Measurements from ENCODE around the gene TNS2. TPM values are rescaled to one million over a fixed set of nuclear protein-coding genes. Genes with fewer than 3 reads are reported as not detected.

The TNS2 gene
- total and polyA plus RNA-seq, 10 of the 15 experiments (the other 5 are each of a cell fraction or from before 2014, with no cell fraction given), result 0.03 to 0.72 (median 0.16) TPM; not detected in 4

- BruUV-seq (replicated peaks), result no TSS peak
- H3K27me3 ChIP-seq (replicated peaks in 1 of 2; ENCODE audit: control insufficient read depth in 2 of 2, insufficient read depth in 2 of 2, low read length in 1 of 2), result no peaks in the 10 kb centered on the region
- H3K27ac ChIP-seq (ENCODE audit: control insufficient read depth, insufficient read depth), result no peak overlapping the region
- no peak overlapping the region for H3K9ac ChIP-seq (ENCODE audit: control insufficient read depth, insufficient read depth, low read length)
- H2AFZ ChIP-seq (ENCODE audit: control insufficient read depth, low read depth, low read length), result no peak overlapping the region
- H3K4me2 ChIP-seq (ENCODE audit: control insufficient read depth, insufficient read depth), result no peak overlapping the region
- no peak overlapping the region for H3K4me3 ChIP-seq
- FAIRE-seq, result no peak
- ChIA-PET SMC1A (ENCODE audit: uncharacterized antibody, unreplicated experiment) (interaction anchor here (1.2 kb wide), 1 partner anchor 48 kb away, joined by 3 read pairs; no protein-coding TSS in a partner anchor), POLR2A (interaction anchor here (0.6 to 1.0 kb wide), 4 partner anchors 9 to 269 kb away, joined by 3 to 4 read pairs (median 3); no protein-coding TSS in a partner anchor), CTCF (interaction anchor here (0.9 to 1.5 kb wide), 5 partner anchors 9 to 217 kb away, joined by 3 to 6 read pairs (median 4); partner anchors contain the start of genes ESPL1 and SPRYD3), RAD21 (ENCODE audit: unreplicated experiment) (no interaction called here)
- WGBS (ENCODE audit: insufficient coverage, insufficient replicate concordance, low lambda C conversion rate, missing lambda C conversion rate), result 33% methylated on average over 11 of the region's 11 CpGs
- no peak for DNase-seq (ENCODE audit: low read depth, low spot score)
- no peaks in the 10 kb centered on the region for H3K36me3 ChIP-seq (ENCODE audit: control insufficient read depth in 2 of 2, insufficient read depth in 2 of 2, low read length in 1 of 2)
- no peaks in the 10 kb centered on the region for H3K79me2 ChIP-seq (ENCODE audit: control insufficient read depth, insufficient read depth, low read length)
- no peak for ATAC-seq
- intact Hi-C loops (cut with micrococcal nuclease; ENCODE audit: unreplicated experiment) (loop anchor here (5.0 kb wide), 1 partner anchor 46 kb away; the partner anchor contains the start of gene IGFBP6), in situ Hi-C loops (cut with MboI) (no loop called here)
- peaks cover 21% of the 10 kb centered on the region for H3K4me1 ChIP-seq (ENCODE audit: control insufficient read depth, insufficient read depth, low read length)
- no peaks in the 10 kb centered on the region for H3K9me3 ChIP-seq (replicated peaks; ENCODE audit: control insufficient read depth, insufficient read depth, low read length)
- H4K20me1 ChIP-seq (ENCODE audit: control insufficient read depth, insufficient read depth), result no peaks in the 10 kb centered on the region; the same call in 1 of the 2 replicates
- TF ChIP-seq SIX5 (IDR thresholded peaks at IDR 0.05; ENCODE audit: low read depth, low read length, severe bottlenecking), result no peak
- no peak for TF ChIP-seq SMARCA5 (IDR thresholded peaks at IDR 0.05)
- no peak for TF ChIP-seq TCF12 (IDR thresholded peaks at IDR 0.05; ENCODE audit: low read depth, low read length)
- TF ChIP-seq HDAC2 (IDR thresholded peaks at IDR 0.05), result no peak
- TF ChIP-seq GATAD2B (conservative IDR thresholded peaks at IDR 0.05; ENCODE audit: low read depth), result no peak
- TF ChIP-seq PML (IDR thresholded peaks at IDR 0.05; ENCODE audit: low read length), result no peak
- no peak for TF ChIP-seq ZNF274 (IDR thresholded peaks at IDR 0.05; ENCODE audit: insufficient read depth, insufficient read length)
- TF ChIP-seq CTCF (IDR thresholded peaks at IDR 0.05 in 2 of 3, conservative IDR thresholded peaks at IDR 0.05 in 1 of 3; ENCODE audit: control insufficient read depth in 2 of 3, extremely low read depth in 1 of 3, insufficient read depth in 1 of 3, low read depth in 3 of 3, low read length in 3 of 3), result no peak
- no peak for TF ChIP-seq TBL1XR1 (IDR thresholded peaks at IDR 0.05; ENCODE audit: low read depth, low read length)
- TF ChIP-seq SKIL (IDR thresholded peaks at IDR 0.05; ENCODE audit: low read depth, poor library complexity, severe bottlenecking), result no peak
- no peak for TF ChIP-seq NBN (IDR thresholded peaks at IDR 0.05)
- no peak for TF ChIP-seq MTA2 (IDR thresholded peaks at IDR 0.05; ENCODE audit: low read depth)
- no peak for TF ChIP-seq ZBTB11 (CRISPR knock-in tag; IDR thresholded peaks at IDR 0.05)
- no peak for TF ChIP-seq MEF2A (IDR thresholded peaks at IDR 0.05; ENCODE audit: insufficient read depth, low read depth, low read length)
- TF ChIP-seq HDAC6 (IDR thresholded peaks at IDR 0.05; ENCODE audit: unreplicated experiment), result no peak
Measured at GRCh38 chr12:53051058-53051880, 1.4 kb downstream of the TNS2 start.

Measured in GM12878 (cell line).